HG03565 (cell line): Measurements from ENCODE around the gene ANKS1B.
"Not testable (repeated sequence)": the region's sequence is repeated elsewhere in the genome, so short reads cannot be mapped to it uniquely, and the experiment has no call there.

Experiments
- ATAC-seq: cut with Tn5 transposase; IDR thresholded peaks from one replicate; pipeline ENCODE4 v1.9.1; 2021; ENCODE audit warnings: mild to moderate bottlenecking, moderate library complexity; ENCODE audit not compliant: unreplicated experiment

ANKS1B gene

DNA sequence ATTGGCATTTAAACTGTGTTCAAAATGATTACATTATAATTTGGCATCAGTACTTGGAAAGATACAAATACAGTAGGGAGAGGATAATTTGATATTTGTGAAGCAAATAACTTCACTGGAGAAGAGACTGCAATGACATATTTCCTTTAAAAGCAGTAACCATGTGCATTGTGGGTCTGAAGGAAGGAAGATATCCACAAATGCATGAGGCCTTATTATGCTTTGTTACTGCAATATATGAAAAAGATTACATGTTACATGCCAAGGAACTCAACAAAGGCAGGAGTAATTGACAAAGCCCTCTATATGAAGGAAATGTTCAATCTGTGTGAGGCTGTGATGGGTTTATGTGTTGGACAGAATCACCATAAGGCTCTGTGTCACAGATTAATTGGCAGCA lies 948.2 kb downstream of the ANKS1B start:
- no peak for ATAC-seq

DNA sequence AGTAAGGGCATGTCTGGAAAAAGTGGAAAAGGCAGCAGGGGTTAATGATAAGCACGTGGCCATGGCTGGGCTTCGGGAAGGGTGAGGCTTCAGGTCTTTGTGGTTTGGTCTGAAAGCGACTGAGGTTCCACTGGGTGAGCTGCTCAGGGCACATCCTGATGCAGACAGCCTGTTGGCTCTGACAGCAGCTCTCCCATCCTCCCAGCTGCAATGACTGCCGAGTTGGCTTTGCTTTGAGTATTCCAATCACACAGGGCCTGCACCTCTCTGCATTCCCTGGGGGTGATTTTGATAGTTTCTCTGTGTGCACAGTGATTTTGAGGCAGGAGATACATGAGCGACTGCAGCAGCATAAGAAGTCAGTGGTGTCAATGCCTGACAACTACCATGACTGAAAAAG lies 948.9 kb downstream of the ANKS1B start:
- no peak for ATAC-seq

DNA sequence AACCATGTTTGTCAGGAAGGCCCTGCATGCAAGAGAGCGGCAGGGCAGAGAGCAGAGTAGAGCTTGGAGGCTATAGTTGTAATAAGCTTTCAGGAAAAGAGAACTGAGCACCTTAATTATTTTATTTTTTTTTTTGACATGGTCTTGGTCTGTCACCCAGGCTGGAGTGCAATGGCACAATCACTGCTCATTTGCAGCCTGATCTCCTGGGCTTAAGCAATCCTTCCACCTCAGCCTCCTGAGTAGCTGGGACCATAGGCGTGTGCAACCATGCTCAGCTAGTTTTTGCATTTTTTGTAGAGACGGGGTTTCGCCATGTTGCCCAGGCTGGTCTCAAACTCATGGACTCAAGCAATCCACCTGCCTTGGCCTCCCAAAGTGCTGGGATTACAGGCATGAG lies 950.5 kb downstream of the ANKS1B start:
- not testable (repeated sequence) for ATAC-seq

DNA sequence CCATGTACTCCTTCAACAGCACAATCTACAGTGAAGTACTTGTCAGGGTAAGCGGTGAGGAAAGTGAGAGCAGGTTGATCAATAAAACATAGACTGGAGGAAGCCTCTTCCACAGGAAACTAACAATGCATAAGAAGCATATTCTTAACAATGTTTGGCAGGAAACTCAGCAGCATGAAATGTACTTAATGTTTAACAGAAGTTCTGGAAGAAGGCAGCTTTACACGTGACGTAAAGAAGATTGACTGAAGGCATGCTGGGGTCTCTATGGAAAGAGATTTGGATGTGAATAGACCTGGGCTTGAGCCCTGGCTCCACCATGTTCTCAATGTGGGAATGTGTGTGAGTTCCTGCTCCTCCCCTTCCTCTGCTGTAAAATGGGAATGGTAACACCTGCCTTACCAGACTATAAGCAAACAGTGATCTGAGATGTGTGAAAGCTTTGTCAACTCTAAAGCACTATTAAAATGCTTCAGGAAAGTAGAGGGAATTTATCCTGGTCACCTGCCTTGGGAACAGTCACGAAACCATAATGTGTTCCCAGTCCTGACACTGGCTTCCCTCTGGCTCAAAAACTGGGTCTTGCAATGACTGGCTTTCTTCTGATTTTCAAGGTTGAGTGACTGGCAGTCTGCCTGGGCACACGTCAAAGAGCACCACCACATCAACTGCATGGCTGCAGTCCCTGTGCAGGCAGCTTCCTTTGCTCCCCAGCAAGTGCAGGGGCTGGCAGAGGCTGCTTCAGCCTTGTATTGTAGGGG lies 955.0 kb downstream of the ANKS1B start:
- no peak for ATAC-seq

DNA sequence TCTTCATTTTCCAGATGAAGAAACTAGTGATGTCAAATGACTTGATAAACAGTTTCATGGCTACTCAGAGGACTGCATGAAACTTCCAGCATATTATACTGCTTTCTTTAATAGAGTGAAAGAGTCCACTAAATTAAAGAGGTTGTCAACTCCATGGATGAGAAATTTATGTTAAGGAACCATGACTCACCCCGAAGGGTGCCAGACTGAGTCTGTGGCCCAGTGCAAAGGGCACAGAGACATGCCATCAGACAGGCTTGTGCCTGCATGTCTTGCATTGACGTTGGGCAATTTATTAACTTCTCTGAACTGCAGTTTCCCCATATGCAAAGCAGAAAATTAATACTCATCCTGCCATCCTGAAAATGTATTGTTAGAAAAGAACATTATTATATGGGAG lies 957.3 kb downstream of the ANKS1B start:
- ATAC-seq, result no peak

DNA sequence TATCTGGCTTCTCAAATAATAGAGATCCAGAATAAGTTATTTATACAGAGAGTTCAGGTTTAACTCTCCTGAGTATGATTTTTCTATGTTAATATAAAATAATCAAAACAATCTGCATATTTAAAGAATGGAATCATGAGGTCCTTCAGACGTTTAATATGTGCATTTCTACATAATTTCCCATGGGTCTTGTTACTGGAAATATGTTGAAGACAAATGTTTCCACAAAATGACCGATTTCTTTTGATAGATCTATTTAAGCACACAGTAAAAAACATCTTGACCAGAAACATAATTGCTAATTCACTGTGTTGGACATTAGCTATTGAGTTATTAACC lies 957.7 kb downstream of the ANKS1B start:
- ATAC-seq, result no peak

DNA sequence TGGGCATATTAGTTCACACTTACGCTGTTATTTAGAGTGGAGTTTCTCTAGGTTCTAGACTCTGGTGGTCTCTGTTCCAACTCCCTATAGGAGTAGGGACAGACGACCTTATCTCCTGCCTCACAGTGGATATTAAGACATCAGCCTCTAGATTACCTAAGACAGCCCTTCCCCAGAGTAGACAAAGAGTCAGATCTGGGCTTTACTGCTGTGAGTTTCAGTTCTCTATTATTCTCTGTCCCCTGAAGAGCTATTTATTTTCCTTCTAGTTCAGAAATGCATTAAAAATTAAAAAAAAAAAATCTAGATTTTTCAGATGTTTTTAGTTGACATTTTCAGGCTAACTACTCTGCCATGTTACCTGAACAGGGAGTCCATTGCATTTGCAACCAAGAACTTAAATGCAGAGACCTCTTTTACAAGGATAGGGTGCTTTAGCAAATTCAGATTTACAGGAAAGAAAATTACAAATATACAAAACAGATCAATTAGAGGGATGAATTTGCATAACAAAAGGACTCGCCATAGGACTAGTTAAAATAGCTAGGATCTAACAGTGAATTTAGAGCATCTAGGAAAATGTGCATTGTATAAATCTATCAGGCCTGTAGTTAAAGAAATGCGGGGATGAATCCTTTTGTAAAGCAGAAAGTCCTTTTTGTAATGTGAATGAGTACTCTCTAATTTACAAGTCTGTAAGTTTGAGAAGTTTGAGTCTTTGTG lies 958.2 kb downstream of the ANKS1B start:
- ATAC-seq, result no peak

DNA sequence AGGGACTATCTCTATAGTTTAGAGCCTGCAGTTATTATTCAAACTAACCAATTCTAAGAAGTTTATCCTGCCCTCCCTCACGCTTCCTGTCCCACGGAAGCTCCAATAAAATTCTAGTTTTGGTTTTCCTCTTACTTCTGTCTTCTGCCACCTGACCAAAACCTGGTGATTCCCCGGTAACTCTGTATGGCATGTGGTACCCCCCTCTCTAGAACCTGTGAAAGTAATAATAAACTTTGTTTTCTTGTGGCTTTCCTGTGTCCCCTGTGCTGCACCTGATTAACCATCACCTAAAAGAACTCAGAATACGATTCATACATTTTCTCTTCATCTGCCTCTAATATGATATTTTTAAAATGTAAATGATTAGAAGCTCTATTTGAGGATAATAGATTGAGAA lies 959.9 kb downstream of the ANKS1B start:
- ATAC-seq, result no peak

DNA sequence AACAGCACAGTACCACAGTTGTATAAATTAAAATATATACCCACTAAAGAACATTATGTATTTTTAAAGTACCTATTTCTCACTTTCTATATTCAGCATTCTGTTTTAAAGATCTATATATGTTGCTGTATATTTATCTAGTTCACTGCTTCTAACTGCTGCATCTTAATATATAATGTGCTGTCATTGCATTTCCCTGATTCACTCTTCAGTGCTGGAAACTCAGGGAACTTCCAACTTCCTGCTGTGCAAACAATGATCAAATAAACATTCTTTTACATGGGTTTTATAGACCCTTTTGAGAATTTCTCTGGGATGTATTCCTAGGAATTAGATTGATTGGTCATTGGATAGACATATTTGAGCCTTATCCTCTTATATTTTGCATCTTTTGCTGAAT lies 960.5 kb downstream of the ANKS1B start:
- ATAC-seq, result no peak

DNA sequence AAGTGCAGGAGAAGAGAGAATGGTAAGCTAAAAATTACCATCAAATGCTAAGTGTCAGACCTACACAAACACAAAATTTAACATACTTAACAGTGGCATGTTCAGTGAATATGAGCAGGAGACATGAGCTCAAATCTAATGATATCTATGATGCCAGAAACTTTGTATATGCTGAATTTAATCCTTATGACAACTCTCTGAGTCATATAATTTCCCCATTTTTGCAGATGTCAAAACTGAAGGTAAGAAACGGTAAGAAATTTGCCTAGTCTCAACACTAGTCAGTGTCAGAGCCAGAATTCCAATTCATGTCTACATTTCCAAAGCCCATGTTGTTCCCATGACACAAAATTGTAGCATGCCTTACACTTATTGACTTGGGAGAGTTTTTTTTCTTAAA lies 963.9 kb downstream of the ANKS1B start:
- ATAC-seq, result no peak

DNA sequence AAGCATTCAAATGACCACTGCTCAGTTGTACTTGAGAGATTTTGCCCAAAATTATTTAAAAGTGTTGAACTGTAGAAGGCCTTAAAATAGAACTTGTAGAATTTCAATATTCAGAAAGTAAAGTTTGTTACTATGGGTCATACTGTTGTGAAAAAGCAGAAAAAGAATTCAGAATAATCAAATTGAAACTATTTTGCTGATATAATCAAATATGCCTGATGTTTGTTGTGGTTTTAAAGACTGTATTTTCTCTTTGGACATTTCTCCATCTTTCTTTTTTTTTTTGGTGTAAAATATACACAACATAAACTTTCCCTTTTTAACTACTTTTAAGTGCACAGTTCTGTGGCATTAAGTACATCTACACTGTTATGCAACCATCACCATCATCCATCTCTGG lies 964.9 kb downstream of the ANKS1B start:
- ATAC-seq, result no peak

DNA sequence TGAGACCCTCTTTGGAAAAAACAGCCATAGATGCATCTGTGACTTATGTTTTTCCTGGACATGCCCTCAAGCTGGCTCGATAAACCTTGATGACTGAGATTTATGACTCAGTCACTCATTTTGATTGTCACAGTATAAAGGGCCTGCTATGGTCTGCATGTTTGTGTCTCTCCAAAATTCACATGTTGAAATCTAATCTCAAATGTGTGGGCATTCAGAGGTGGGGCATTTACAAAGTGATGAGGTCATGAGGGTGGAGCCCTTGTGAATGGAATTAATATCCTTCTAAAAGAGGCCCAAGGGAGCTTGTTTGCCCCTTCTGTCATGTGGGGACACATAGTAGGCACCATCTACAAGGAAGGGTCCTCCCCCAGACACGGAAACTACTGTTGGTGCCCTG lies 966.8 kb downstream of the ANKS1B start:
- ATAC-seq, result no peak

DNA sequence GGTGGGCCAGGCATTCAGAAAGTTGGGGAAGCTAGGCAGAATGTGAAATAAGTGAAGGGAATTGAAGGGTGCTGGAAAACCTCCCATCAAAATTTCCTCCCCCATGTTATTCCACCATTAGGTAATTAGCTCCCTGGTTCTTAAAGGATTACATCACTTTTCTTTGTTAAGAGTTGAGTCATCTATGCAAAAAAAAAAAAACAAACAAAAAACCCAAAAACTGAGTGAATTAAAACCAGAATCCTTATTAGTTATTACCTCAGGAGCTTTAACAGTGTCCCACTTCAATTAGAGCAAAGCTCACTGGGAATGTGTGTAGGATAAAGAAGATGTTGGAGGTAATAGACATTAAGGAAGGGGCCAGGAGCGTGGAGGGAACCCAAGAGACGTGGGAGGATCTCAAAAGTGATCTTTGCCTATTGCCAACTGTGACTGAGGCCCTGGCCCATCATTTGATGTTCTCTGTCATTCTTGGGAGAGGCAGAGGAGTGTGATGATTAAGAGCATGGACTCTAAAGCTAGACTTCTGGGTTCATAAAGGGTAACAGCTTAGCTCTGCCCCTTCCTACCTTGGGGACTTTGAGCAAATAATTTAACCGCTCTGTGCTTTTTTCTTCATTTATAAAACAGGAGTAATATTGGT lies 975.0 kb downstream of the ANKS1B start:
- no peak for ATAC-seq

DNA sequence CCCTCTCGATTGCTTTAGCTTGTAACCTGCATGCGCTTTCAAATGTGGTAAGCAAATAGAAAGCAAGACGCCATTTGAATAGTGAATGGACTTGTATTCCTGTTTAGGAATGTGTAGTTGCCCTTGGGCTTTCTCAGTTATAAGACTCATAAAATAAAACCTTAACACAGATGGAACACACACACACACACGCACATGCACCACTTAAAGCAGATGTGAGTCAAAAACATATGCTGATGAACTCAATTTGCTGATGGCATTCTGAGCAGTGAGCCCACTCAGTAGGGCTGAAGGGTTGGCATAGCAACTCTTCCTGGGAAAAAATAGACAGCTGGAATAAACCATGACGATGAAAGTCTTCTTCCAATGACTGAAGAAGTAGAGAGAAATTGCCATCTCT lies 979.1 kb downstream of the ANKS1B start:
- no peak for ATAC-seq

DNA sequence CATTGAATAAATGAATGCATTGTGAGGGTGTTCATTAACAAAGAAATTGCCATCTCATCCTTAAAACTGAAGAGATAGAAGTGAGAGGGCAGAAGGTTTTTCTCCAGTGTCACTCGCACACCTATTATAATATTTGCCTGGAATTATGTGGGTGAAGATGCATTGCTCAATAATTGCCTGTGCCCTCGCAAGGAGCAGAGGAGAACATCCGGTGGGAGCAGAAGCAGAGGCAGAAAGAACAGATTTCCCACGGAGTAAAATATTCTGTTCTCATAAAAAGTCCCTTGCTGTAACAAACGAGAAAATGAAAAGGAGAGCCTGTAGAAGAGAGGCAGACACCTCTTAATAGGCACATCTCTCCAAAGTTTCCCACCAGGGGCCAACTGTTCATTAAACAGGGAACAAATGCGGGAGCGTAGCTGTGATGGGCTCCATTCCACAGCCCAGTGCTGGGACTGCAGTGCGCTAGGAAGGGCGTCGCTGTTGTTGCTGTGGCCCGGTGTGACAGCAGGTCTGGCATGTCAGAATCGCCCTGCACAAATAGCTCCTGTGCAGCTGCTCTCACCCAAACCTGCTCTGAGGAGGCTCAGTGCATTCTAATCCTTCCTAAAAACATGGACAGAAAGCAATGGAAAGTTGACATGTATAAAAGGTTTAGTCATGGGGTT lies 979.8 kb downstream of the ANKS1B start:
- no peak for ATAC-seq

DNA sequence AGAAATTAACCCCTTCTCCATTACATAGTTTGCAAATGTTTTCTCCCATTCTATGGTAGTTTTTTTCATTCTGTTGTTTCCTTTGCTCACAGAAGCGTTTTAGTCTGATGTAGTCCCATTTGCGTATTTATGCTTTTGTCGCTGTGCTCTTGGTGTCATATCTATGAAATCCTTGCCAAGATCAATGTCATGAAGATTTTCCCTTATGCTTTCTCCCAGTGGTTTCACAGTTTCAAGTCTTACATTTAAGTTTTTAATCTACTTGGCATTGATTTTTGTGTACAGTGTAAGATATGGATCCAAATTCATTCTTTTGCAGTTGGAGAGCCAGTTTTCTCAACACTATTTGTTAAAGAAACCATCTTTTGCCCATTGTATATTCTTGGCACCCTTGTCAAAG lies 982.0 kb downstream of the ANKS1B start:
- no peak for ATAC-seq

DNA sequence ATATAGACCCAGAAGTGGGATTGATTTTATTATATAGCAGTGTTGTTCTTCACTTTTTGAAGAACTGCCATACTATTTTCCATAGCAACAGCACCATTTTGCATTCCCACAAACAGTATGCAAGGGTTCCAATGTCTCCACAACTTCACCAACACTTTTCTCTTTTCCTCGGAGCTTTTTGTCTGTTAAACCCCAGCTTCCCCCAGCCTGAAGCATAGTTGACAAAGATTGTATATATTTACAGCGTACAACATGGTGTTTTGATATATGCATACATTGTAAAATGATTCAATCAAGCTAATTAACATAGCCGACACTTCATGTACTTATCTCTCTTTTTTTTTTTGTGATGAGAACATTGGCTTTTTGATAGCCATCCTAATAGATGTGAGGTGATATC lies 982.6 kb downstream of the ANKS1B start:
- ATAC-seq, result no peak

DNA sequence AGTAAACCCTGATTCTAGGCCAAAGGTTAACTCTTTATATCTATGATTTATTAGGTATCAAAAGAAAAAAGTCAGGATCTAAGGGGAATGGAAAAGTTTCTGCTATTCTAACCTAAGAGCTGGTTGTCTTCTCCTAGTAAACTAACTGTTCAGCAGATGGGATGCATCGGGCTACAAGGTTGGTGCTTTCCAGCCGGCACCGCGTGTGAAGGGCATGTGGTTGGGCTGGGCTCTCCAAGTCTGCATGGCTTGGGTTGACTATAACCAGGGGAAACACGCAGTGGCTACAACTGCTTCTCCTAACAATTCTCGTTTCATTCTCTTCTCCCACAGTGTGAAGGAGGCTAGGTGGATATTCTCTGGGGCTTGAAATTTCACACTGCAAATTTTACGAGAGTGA lies 985.2 kb downstream of the ANKS1B start:
- ATAC-seq, result no peak

DNA sequence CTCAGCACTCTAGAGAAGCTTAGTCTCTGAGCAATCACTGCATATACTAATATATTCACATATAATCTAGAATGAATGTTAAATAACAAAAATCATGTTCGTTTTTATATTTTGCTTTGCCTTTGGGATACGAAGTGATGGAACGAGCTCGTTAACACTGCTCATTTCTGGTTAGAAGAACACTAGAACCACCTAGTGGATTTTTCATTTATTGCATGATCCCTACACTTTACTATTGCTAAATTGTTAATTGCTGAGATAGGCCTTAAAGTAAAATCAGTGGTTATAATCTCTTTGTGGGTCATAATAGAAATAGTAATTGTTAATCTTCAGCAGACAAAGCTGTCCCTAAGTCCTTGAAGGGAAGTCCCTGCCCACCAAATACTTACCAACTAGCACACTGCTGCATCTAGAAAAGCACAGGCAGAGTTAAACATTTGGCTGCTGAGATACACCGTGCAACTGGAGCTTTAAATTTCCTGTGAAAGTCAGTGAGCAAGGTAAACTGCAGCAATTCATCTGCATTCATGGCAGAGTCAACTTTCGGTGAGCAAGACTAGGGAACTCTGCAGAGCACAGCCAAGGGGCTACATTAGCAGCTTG lies 985.9 kb downstream of the ANKS1B start:
- peak; percentile 87 for ATAC-seq

DNA sequence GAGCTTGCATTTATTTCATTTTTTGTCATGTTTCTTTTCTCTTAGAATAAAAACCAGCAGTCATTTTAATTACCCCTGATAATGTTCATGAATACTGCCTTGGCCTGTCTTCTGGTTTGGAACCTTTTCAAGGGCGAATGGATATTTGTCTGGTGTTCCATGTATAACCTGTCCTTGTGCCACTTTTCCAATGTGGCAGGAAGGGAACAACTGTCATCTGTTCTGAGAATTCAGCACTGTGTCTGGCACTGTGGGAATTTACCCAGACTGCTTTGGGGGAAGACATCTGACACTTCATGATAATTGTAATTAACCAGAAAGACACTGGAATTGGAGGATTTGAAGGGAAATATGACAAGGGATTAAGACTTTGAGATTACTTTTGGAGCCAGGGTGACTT lies 986.8 kb downstream of the ANKS1B start:
- ATAC-seq, result no peak

DNA sequence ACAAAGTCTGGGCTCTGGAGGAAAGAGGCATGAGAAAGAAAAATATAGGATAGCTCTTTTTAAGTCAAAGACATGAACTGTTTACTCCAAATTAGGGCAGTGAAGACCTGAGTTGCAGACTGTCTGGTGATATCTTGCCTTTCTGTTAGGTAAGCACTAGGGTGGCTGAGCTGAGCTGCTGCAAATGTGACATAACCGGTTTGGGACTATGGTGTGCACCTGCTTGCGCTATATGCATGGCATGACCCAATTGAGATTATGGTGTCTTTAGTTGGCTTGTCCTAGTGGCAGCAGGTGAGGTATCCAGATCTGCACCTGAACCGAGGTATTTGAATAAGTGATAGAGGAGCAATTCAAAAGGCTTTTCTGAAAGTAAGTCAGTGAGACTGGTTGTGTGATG lies 994.1 kb downstream of the ANKS1B start:
- no peak for ATAC-seq
